ENCODE measurements around the gene ZBTB46.

- TF ChIP-seq CTCF (IDR thresholded peaks at IDR 0.05) (no peak), POLR2A (IDR thresholded peaks at IDR 0.05) (no peak)
Observed at GRCh38 chr20:63789836-63790571, 41.1 kb downstream of the ZBTB46 start.

All from lower leg skin (tissue), 3 donors.